Prostate gland (tissue), 2 donors: ENCODE results near the gene NAP1L1. TPM values are rescaled to one million over a fixed set of nuclear protein-coding genes. Genes with fewer than 3 reads are reported as not detected.

Experiments
- DNase-seq: peaks from one replicate; pipeline ENCODE4 v3.0.0-alpha.2; 2019; ENCODE audit warnings: low spot score
- H3K27ac ChIP-seq, 2 donors: fragments of 200-600 bp; sonication (generic); 2 replicates each; pipeline ENCODE4 v1.5.1; 2017 to 2019
- H3K27me3 ChIP-seq: fragments of 200-600 bp; sonication (generic); replicated peaks from 2 replicates; pipeline ENCODE4 v1.5.1; 2019; ENCODE audit not compliant: insufficient read depth
- H3K36me3 ChIP-seq, 2 donors: fragments of 200-600 bp; sonication (generic); 1 replicate in 1 of 2; 2 replicates in 1 of 2; pipeline versions ENCODE4 v1.5.1 to v1.8.1; 2017 to 2019
- H3K4me1 ChIP-seq: fragments of 200-600 bp; sonication (generic); replicated peaks from 2 replicates; pipeline ENCODE4 v1.5.1; 2019
- H3K4me3 ChIP-seq, 2 donors: fragments of 200-600 bp; sonication (generic); 2 replicates each; pipeline ENCODE4 v1.5.1; 2017 to 2019
- H3K9me3 ChIP-seq: fragments of 200-600 bp; sonication (generic); 2 replicates; pipeline ENCODE4 v1.5.1; 2017
- CTCF ChIP-seq, 4 experiments: fragments of 200-600 bp in 2 of 4; fragments of 450-650 bp in 2 of 4; sonication (generic) in 2 of 4; IDR thresholded peaks; 1 replicate in 3 of 4; 2 replicates in 1 of 4; pipeline ENCODE4 v1.5.1; 2016 to 2019; ENCODE audit warnings: antibody characterized with exemption in 4 of 4, mild to moderate bottlenecking in 2 of 4, moderate library complexity in 2 of 4
- POLR2A ChIP-seq: fragments of 450-650 bp; IDR thresholded peaks from one replicate; pipeline ENCODE4 v1.6.1; 2016; ENCODE audit warnings: antibody characterized with exemption, mild to moderate bottlenecking
- POLR2AphosphoS5 ChIP-seq: sonication (generic); formaldehyde crosslinking; IDR thresholded peaks from one replicate; pipeline ENCODE4 v1.6.1; 2017; ENCODE audit warnings: antibody characterized with exemption
- WGBS: methylation state at CpG from one replicate; pipeline ENCODE4 v1.1.5; 2018; 5-methylcytosine and 5-hydroxymethylcytosine counted together
- intact Hi-C: fragments of 100-400 bp; cut with DNase I; formaldehyde crosslinking; loops from one replicate; pipeline ENCODE4 v1.14.2; 2022
- total RNA-seq, 2 donors: library from RNA; depleted of rRNA; stranded (reverse); fragments of >200 nt; gene quantifications; one replicate each; pipeline ENCODE4 v1.1.0, GENCODE V29; 2016

The NAP1L1 gene
- total RNA-seq, 2 donors from 2014 or later, result 223 to 325 TPM

DNA sequence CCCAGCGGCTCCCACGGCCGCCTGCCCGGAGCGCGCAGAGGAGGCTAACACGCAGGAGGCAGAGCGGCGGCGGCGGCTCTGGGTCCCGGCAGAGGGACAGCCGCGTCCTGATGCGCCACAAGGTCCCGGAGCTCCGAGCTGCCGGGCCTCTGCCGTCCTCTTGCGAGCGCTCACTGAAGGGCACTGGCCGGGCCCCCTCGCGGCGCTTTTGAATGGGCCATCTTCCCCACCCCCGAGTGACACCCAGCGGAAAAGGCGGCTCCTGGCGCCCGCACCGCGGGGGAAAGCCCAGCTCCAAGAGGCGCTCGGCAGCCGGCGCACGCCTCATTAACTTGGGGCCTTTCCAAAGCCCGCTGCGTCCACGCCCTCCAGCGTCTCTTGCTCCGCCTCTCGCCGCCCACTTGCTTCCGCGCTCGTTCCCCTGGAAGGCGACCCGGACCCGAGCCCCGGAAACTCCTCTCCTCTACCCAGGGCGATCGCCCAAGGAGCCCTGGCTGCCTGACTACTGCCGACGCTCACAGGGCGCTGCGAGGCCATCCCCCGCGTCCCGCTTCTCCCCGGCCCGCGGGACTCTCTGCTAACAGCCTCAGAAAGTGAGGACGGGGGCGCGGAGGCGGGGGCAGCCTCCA lies 53.0 kb downstream of the NAP1L1 start, which contains the start of gene PHLDA1:
TSS of gene PHLDA1 (minus strand) at position 363 of the 629 bp plus-strand sequence.
- H3K4me1 ChIP-seq, result no peaks in the 10 kb centered on the region
- 0% methylated on average over 50 of the region's 67 CpGs for WGBS
- no peaks in the 10 kb centered on the region for H3K36me3 ChIP-seq
- no peaks in the 10 kb centered on the region for H3K27me3 ChIP-seq
- peak; percentile 88 for DNase-seq
- H3K9me3 ChIP-seq, result no peaks in the 10 kb centered on the region
- peak within 1 kb of the TSS; percentile 47 to 69 for H3K4me3 ChIP-seq
- peak within 1 kb of the TSS; percentile 85 to 92 for H3K27ac ChIP-seq
- TF ChIP-seq POLR2A, result peak; percentile 81
- TF ChIP-seq CTCF (IDR thresholded peaks at IDR 0.05), result peak in 3 of 4 experiments; percentile 18 to 80 (median 78)
- TF ChIP-seq POLR2AphosphoS5, result peak; percentile 83
- intact Hi-C loops, result loop anchor here (2.0 to 10.0 kb wide), 5 partner anchors 209 to 523 kb away; partner anchors contain the start of genes BBS10 and OSBPL8

GRCh38 chr12:76031081-76031413 lies 53.4 kb downstream of the NAP1L1 start:
- H3K4me3 ChIP-seq, result peak overlapping the region; percentile 47 to 69

GRCh38 chr12:76030341-76031080 lies 54.0 kb downstream of the NAP1L1 start:
- Histone ChIP-seq H3K9me3 (no peaks in the 10 kb centered on the region), H3K4me3 (peak overlapping the region; percentile 47 to 69), H3K27me3 (no peaks in the 10 kb centered on the region), H3K4me1 (no peaks in the 10 kb centered on the region), H3K27ac (peak overlapping the region; percentile 85 to 92), H3K36me3 (no peaks in the 10 kb centered on the region)
- intact Hi-C loops, result loop anchor here (2.0 to 10.0 kb wide), 5 partner anchors 208 to 524 kb away; partner anchors contain the start of genes BBS10 and OSBPL8
- peak; percentile 23 for DNase-seq
- TF ChIP-seq POLR2A, result no peak
- no peak for TF ChIP-seq CTCF (IDR thresholded peaks at IDR 0.05)
- no peak for TF ChIP-seq POLR2AphosphoS5
- under 1% methylated on average over 37 of the region's 40 CpGs for WGBS

More at GRCh38 chr12:76031081-76031413, 53.4 kb downstream of the NAP1L1 start:
- Histone ChIP-seq H3K27ac (peak overlapping the region; percentile 85 to 92), H3K36me3 (no peaks in the 10 kb centered on the region), H3K9me3 (no peaks in the 10 kb centered on the region), H3K4me1 (no peaks in the 10 kb centered on the region), H3K27me3 (no peaks in the 10 kb centered on the region)
- intact Hi-C loops, result loop anchor here (2.0 to 10.0 kb wide), 5 partner anchors 209 to 524 kb away; partner anchors contain the start of genes BBS10 and OSBPL8
- 0% methylated on average over 20 of the region's 26 CpGs for WGBS
- no peak for DNase-seq
- TF ChIP-seq POLR2AphosphoS5, result no peak
- TF ChIP-seq CTCF (IDR thresholded peaks at IDR 0.05), result no peak

DNA sequence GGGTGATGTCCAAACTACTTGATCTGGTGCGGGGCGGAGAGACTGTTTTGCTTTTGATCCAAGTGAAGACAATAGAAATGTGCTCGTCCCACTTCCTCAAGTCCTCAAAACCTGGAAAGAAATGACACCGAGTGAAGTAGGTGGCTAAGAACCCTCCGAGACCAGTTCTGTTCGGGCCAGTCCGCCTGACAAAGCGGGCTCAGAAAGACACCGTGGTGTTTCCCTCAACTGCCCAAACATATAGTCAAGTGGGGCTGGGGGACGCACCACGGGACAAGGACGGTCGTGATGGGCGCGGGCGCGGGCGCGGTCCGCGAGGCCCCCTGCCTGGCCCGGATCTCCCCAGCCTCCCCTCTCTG lies 54.5 kb downstream of the NAP1L1 start:
- H3K4me3 ChIP-seq, result peak overlapping the region; percentile 47 to 69
- no peaks in the 10 kb centered on the region for H3K9me3 ChIP-seq
- intact Hi-C loops, result loop anchor here (2.0 to 10.0 kb wide), 5 partner anchors 208 to 525 kb away; partner anchors contain the start of genes BBS10 and OSBPL8
- under 1% methylated on average over 22 of the region's 22 CpGs for WGBS
- no peaks in the 10 kb centered on the region for H3K27me3 ChIP-seq
- no peak for TF ChIP-seq CTCF (IDR thresholded peaks at IDR 0.05)
- TF ChIP-seq POLR2A, result peak; percentile 18
- TF ChIP-seq POLR2AphosphoS5, result no peak
- H3K27ac ChIP-seq, result peak overlapping the region; percentile 85 to 92
- no peaks in the 10 kb centered on the region for H3K4me1 ChIP-seq
- DNase-seq, result no peak
- H3K36me3 ChIP-seq, result no peaks in the 10 kb centered on the region
